HepG2 (cell line): Measurements from ENCODE around the gene ACTR3. TPM values are rescaled to one million over a fixed set of nuclear protein-coding genes. Genes with fewer than 3 reads are reported as not detected.
A peak's percentile ranks its signal among the peaks of the same experiment; 100 is the strongest.

Experiments used
- FOXA1 ChIP-seq, 2 experiments: fragments of 450-650 bp in 1 of 2; sonication (generic) in 1 of 2; formaldehyde crosslinking in 1 of 2; IDR thresholded peaks; 2 replicates each; pipeline versions ENCODE4 v1.4.0 to v1.6.1; 2016 to 2020; ENCODE audit warnings: missing genetic modification reagents in 1 of 2
- FOXP1 ChIP-seq, 2 experiments: fragments of 450-650 bp in 1 of 2; IDR thresholded peaks; 2 replicates each; pipeline ENCODE4 v1.6.1; 2017 to 2018; ENCODE audit warnings: antibody characterized with exemption in 1 of 2
- HOXA5 ChIP-seq: sonication (generic); formaldehyde crosslinking; IDR thresholded peaks from 2 replicates; pipeline ENCODE4 v1.4.0; 2020; ENCODE audit warnings: missing genetic modification reagents
- ISL2 ChIP-seq: sonication (generic); formaldehyde crosslinking; IDR thresholded peaks from 2 replicates; pipeline ENCODE4 v1.5.0; 2020; ENCODE audit warnings: missing genetic modification reagents
- MED1 ChIP-seq: sonication (generic); formaldehyde crosslinking; IDR thresholded peaks from 2 replicates; pipeline ENCODE4 v1.4.0; 2020; ENCODE audit warnings: missing genetic modification reagents
- MEIS1 ChIP-seq: sonication (generic); formaldehyde crosslinking; IDR thresholded peaks from 2 replicates; pipeline ENCODE4 v1.9.0; 2021; ENCODE audit warnings: mild to moderate bottlenecking, missing genetic modification reagents, moderate library complexity, borderline replicate concordance
- MEIS2 ChIP-seq: sonication (generic); formaldehyde crosslinking; IDR thresholded peaks from 2 replicates; pipeline ENCODE4 v1.9.0; 2021; ENCODE audit warnings: mild to moderate bottlenecking, missing genetic modification reagents
- MIER2 ChIP-seq: IDR thresholded peaks from 2 replicates; pipeline ENCODE4 v1.6.1; 2016; ENCODE audit warnings: missing biosample characterization, missing genetic modification reagents
- MIXL1 ChIP-seq: IDR thresholded peaks from 2 replicates; pipeline ENCODE4 v1.6.1; 2016
- NR1H2 ChIP-seq: sonication (generic); formaldehyde crosslinking; IDR thresholded peaks from 2 replicates; pipeline ENCODE4 v1.8.1; 2022; ENCODE audit warnings: low read depth, missing genetic modification reagents, borderline replicate concordance
- NR2F6 ChIP-seq, 2 experiments: IDR thresholded peaks; 2 replicates each; pipeline ENCODE4 v1.6.1; 2016; ENCODE audit warnings: antibody characterized with exemption in 1 of 2, mild to moderate bottlenecking in 1 of 2
- SIX1 ChIP-seq: sonication (generic); formaldehyde crosslinking; IDR thresholded peaks from 2 replicates; pipeline ENCODE4 v1.4.0; 2020; ENCODE audit warnings: missing genetic modification reagents, borderline replicate concordance
- SMC3 ChIP-seq: IDR thresholded peaks from 2 replicates; pipeline ENCODE4 v1.6.1; 2011; ENCODE audit warnings: low read length, improper control_type of control experiment
- SOX13 ChIP-seq, 3 experiments: fragments of 450-650 bp in 1 of 3; sonication (generic) in 1 of 3; formaldehyde crosslinking in 1 of 3; IDR thresholded peaks in 2 of 3; conservative IDR thresholded peaks in 1 of 3; 2 replicates each; pipeline versions ENCODE4 v1.5.0 to v1.6.1; 2016 to 2020; ENCODE audit warnings: antibody characterized with exemption in 1 of 3, mild to moderate bottlenecking in 1 of 3, missing compliant biosample characterization in 1 of 3, missing genetic modification reagents in 1 of 3, moderate library complexity in 1 of 3
- SPEN ChIP-seq: sonication (generic); formaldehyde crosslinking; IDR thresholded peaks from 2 replicates; pipeline ENCODE4 v1.5.1; 2020; ENCODE audit warnings: low read depth, mild to moderate bottlenecking, missing genetic modification reagents
- TBX3 ChIP-seq: fragments of 450-650 bp; IDR thresholded peaks from 2 replicates; pipeline ENCODE4 v1.6.1; 2017; ENCODE audit warnings: antibody characterized with exemption, mild to moderate bottlenecking, inconsistent platforms, borderline replicate concordance
- TEAD3 ChIP-seq: optimal IDR thresholded peaks from 2 replicates; pipeline ENCODE3; 2016; ENCODE audit warnings: borderline replicate concordance
- TGIF2 ChIP-seq: IDR thresholded peaks from 2 replicates; pipeline ENCODE4 v1.6.1; 2016; ENCODE audit warnings: control low read depth, missing compliant biosample characterization
- ZC3H4 ChIP-seq: sonication (generic); formaldehyde crosslinking; IDR thresholded peaks from 2 replicates; pipeline ENCODE4 v1.4.0; 2020; ENCODE audit warnings: missing genetic modification reagents, borderline replicate concordance
- ZFX ChIP-seq: sonication (generic); formaldehyde crosslinking; IDR thresholded peaks from 2 replicates; pipeline ENCODE4 v1.4.0; 2020; ENCODE audit warnings: mild to moderate bottlenecking, low read depth, missing genetic modification reagents, moderate library complexity
- ZMYM3 ChIP-seq: sonication (generic); formaldehyde crosslinking; IDR thresholded peaks from 2 replicates; pipeline ENCODE4 v1.5.1; 2020; ENCODE audit warnings: mild to moderate bottlenecking, missing genetic modification reagents
- ZNF841 ChIP-seq: sonication (generic); formaldehyde crosslinking; IDR thresholded peaks from 2 replicates; pipeline ENCODE4 v1.8.1; 2023; ENCODE audit warnings: missing genetic modification reagents, borderline replicate concordance
- polyA plus RNA-seq, 8 experiments: library from polyadenylated mRNA; depleted of rRNA in 3 of 8; stranded (reverse) in 7 of 8; unstranded in 1 of 8; fragments of >200 nt; fragmentation: Illumina TruSeq in 4 of 8; extraction: Trizol in 4 of 8; gene quantifications; 2 replicates each; pipeline versions ENCODE4 v1.2.1 to v1.2.3, GENCODE V29; 2011 to 2016; ENCODE audit warnings: low read depth in 4 of 8, missing spikeins in 1 of 8, mixed read lengths in 1 of 8; ENCODE audit not compliant: insufficient read depth in 1 of 8
- total RNA-seq, 5 experiments: library from RNA; depleted of rRNA; stranded (reverse); fragments of >200 nt; fragmentation: Illumina TruSeq; extraction: Trizol; gene quantifications; 2 replicates each; pipeline ENCODE4 v1.2.3, GENCODE V29; 2016; ENCODE audit warnings: low read depth in 1 of 5
- TF ChIP-seq, protein P1 (sequence below): sonication (generic); formaldehyde crosslinking; IDR thresholded peaks from 2 replicates; pipeline ENCODE4 v1.5.0; 2020; ENCODE audit warnings: mild to moderate bottlenecking, missing genetic modification reagents, borderline replicate concordance
- TF ChIP-seq, protein P2 (sequence below): fragments of 450-650 bp; IDR thresholded peaks from 2 replicates; pipeline ENCODE4 v1.6.1; 2016
- TF ChIP-seq, protein P3 (sequence below): IDR thresholded peaks from 2 replicates; pipeline ENCODE4 v1.6.1; 2016; ENCODE audit warnings: low read depth, borderline replicate concordance

ACTR3 gene
- total and polyA plus RNA-seq, 2 of the 13 experiments (the other 11 are each of a cell fraction or from before 2014, with no cell fraction given), result 123 to 225 TPM

DNA sequence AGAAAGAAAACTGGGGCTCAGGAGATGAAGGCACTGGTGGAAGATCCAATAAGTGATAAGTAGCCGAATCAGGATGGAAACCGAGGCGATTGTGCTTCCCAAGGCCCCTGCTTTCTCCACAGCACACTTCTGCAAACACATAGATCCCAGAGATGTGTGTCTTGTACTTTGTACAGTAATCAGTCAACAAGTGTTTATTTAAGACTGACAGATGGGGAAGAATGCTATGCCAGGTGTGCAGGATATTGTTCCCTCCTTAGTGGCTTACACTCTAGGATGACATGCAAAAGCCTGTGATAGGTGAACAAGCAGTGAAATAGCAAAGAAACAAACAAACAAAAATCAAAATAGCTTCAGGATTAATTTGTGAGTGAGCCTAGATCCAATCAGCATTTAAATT, 116.6 kb downstream of the ACTR3 start (continued):
- TF ChIP-seq NR1H2 (CRISPR knock-in tag) (no peak), SMC3 (0 out of 2 replicates have a peak, but pooled peaks have one; percentile 17), FOXP1 (IDR thresholded peaks at IDR 0.05) (peak; percentile 60; the same call in 1 of the 2 replicates), FOXP1 (CRISPR knock-in tag; IDR thresholded peaks at IDR 0.05) (peak; percentile 98), SIX1 (CRISPR knock-in tag) (no peak; the same call in 1 of the 2 replicates), TEAD3 (CRISPR knock-in tag) (peak; percentile 83), ISL2 (peak; percentile 72), MEIS1 (CRISPR knock-in tag) (peak; percentile 100), MEIS2 (peak; percentile 100), FOXA1 (IDR thresholded peaks at IDR 0.05) (0 out of 2 replicates have a peak, but pooled peaks have one; percentile 17), FOXA1 (CRISPR knock-in tag; IDR thresholded peaks at IDR 0.05) (peak; percentile 92), ZC3H4 (CRISPR knock-in tag) (no peak), ZFX (CRISPR knock-in tag) (peak; percentile 28; the same call in 1 of the 2 replicates), TGIF2 (CRISPR knock-in tag) (peak; percentile 73; the same call in 1 of the 2 replicates), MIER2 (CRISPR knock-in tag) (0 out of 2 replicates have a peak, but pooled peaks have one; percentile 20), MIXL1 (CRISPR knock-in tag) (peak; percentile 71; the same call in 1 of the 2 replicates), SOX13 (IDR thresholded peaks at IDR 0.05) (peak; percentile 22; the same call in 1 of the 2 replicates), SOX13 (CRISPR knock-in tag; conservative IDR thresholded peaks at IDR 0.05 in 1 of 2, IDR thresholded peaks at IDR 0.05 in 1 of 2) (peak in 1 of 2 experiments; percentile 93; a peak in 2 of 4 replicates), HOXA5 (peak; percentile 100), NR2F6 (IDR thresholded peaks at IDR 0.05) (no peak), NR2F6 (CRISPR knock-in tag; IDR thresholded peaks at IDR 0.05) (peak; percentile 28; the same call in 1 of the 2 replicates), SPEN (CRISPR knock-in tag) (no peak), MED1 (peak; percentile 84), ZNF841 (CRISPR knock-in tag) (no peak), ZMYM3 (CRISPR knock-in tag) (peak; percentile 29; the same call in 1 of the 2 replicates), TBX3 (peak; percentile 40; the same call in 1 of the 2 replicates)
- TF ChIP-seq, protein P1, sequence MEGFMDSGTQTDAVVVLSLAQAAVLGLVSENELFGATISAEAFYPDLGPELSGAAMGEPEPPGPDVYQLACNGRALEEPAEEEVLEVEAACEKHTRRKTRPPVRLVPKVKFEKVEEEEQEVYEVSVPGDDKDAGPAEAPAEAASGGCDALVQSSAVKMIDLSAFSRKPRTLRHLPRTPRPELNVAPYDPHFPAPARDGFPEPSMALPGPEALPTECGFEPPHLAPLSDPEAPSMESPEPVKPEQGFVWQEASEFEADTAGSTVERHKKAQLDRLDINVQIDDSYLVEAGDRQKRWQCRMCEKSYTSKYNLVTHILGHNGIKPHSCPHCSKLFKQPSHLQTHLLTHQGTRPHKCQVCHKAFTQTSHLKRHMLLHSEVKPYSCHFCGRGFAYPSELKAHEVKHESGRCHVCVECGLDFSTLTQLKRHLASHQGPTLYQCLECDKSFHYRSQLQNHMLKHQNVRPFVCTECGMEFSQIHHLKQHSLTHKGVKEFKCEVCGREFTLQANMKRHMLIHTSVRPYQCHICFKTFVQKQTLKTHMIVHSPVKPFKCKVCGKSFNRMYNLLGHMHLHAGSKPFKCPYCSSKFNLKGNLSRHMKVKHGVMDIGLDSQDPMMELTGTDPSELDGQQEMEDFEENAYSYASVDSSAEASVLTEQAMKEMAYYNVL, result 0 out of 2 replicates have a peak, but pooled peaks have one; percentile 37
- TF ChIP-seq, protein P2, sequence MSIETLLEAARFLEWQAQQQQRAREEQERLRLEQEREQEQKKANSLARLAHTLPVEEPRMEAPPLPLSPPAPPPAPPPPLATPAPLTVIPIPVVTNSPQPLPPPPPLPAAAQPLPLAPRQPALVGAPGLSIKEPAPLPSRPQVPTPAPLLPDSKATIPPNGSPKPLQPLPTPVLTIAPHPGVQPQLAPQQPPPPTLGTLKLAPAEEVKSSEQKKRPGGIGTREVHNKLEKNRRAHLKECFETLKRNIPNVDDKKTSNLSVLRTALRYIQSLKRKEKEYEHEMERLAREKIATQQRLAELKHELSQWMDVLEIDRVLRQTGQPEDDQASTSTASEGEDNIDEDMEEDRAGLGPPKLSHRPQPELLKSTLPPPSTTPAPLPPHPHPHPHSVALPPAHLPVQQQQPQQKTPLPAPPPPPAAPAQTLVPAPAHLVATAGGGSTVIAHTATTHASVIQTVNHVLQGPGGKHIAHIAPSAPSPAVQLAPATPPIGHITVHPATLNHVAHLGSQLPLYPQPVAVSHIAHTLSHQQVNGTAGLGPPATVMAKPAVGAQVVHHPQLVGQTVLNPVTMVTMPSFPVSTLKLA, result no peak
- TF ChIP-seq, protein P3, sequence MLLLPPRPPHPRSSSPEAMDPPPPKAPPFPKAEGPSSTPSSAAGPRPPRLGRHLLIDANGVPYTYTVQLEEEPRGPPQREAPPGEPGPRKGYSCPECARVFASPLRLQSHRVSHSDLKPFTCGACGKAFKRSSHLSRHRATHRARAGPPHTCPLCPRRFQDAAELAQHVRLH (CRISPR knock-in tag), result no peak
